Measurements from ENCODE around the gene RBFOX2.

RBFOX2 gene

DNA sequence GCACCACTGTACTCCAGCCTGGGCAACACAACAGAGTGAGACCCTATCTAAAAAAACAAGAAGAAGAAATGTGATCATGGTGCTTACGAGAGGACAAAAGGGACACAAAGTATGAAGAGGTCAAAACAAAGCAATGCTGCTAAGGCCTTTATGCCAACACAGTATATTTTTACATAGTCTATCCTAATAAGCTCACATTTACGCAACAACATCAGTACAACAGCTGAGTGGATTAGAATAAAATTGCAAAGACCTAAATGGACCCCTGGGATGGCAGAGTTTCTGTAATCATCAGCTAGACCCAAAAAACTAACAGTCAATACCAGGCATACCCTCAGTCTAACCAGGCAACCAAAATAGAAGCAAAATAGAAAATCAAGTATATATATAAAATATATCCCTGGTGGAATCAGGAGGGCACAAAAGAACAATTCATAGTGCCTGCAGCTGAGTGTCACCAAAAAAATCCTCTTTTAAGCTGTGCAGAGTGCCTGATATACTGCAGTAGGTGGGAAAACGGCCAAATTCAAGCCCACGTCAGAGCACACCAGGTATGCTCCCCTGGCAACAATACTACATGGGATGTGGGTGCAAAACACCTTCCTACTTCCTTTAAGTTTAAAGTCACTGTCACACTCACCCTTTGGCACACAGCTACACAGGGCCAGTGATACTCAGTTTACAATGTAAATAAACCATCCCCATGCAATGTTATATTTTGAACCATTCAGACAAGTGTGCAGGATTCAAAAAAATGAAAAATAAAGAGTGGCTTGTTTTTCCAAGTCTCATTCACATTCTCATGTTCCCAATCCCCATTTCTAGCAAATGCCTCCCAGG is 57.8 kb downstream of the RBFOX2 start:
- H3K27me3 ChIP-seq (ENCODE audit: control insufficient read depth in 1 of 2, insufficient read depth in 2 of 2, low read length in 2 of 2): no peaks in the 10 kb centered on the region
- peaks cover 0 to 8% of the 10 kb centered on the region in 2 donors for H3K4me1 ChIP-seq (ENCODE audit: control insufficient read depth in 1 of 2, insufficient read depth in 2 of 2, low read length in 2 of 2)
- H3K9me3 ChIP-seq (ENCODE audit: control insufficient read depth in 1 of 2, low read length in 2 of 2): no peaks in the 10 kb centered on the region
- H3K27ac ChIP-seq (ENCODE audit: low read depth, low read length): no peak overlapping the region
- no peaks in the 10 kb centered on the region for H3K36me3 ChIP-seq (ENCODE audit: control insufficient read depth in 1 of 2, insufficient read depth in 2 of 2, low read length in 2 of 2)
- no peak overlapping the region for H3K4me3 ChIP-seq (ENCODE audit: low read depth in 1 of 2, low read length in 2 of 2)
- no peak overlapping the region for H3K9ac ChIP-seq (ENCODE audit: low read depth in 1 of 2, low read length in 2 of 2)

- Histone ChIP-seq H3K27ac (ENCODE audit: low read depth, low read length) (no peak overlapping the region), H3K36me3 (ENCODE audit: control insufficient read depth in 1 of 2, insufficient read depth in 2 of 2, low read length in 2 of 2) (no peaks in the 10 kb centered on the region), H3K4me3 (ENCODE audit: low read depth in 1 of 2, low read length in 2 of 2) (no peak overlapping the region), H3K4me1 (ENCODE audit: control insufficient read depth in 1 of 2, insufficient read depth in 2 of 2, low read length in 2 of 2) (peaks cover 0 to under 1% of the 10 kb centered on the region in 2 donors), H3K9me3 (ENCODE audit: control insufficient read depth in 1 of 2, low read length in 2 of 2) (no peaks in the 10 kb centered on the region), H3K9ac (ENCODE audit: low read depth in 1 of 2, low read length in 2 of 2) (no peak overlapping the region), H3K27me3 (ENCODE audit: control insufficient read depth in 1 of 2, insufficient read depth in 2 of 2, low read length in 2 of 2) (no peaks in the 10 kb centered on the region)
These were observed 61.6 kb downstream of the RBFOX2 start for GRCh38 chr22:35967046-35967397.

- H3K36me3 ChIP-seq (ENCODE audit: control insufficient read depth in 1 of 2, insufficient read depth in 2 of 2, low read length in 2 of 2): no peaks in the 10 kb centered on the region
- peaks cover 0 to 4% of the 10 kb centered on the region in 2 donors for H3K4me1 ChIP-seq (ENCODE audit: control insufficient read depth in 1 of 2, insufficient read depth in 2 of 2, low read length in 2 of 2)
- no peak overlapping the region for H3K27ac ChIP-seq (ENCODE audit: low read depth, low read length)
These were observed 62.1 kb downstream of the RBFOX2 start for GRCh38 chr22:35966314-35967045.

DNA sequence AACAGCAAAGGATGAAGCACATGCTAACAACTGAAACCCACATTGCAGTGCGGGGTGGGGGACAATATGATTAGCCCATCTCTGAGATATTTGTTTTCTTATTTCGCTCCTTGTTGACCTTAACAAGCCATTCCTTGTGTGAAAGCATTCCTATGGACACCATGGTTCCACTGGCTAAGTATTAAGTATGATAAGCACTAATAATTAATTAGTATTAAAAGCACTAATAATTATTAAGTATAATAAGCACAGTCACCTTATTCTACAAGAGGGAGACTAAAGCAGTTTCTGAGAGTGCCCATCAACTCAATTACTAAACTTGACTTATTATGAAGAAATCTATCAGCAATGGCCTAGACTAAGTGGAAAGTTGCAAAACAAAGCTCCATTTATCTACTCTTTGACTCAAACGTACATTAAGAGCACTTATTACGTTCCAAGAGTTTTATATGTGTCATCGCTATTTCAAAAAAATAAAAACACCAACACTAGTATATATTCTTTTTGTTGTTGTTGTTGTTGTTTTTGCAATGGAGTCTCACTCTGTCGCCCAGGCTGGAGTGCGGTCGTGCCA is 65.3 kb downstream of the RBFOX2 start:
- Histone ChIP-seq H3K9ac (ENCODE audit: low read depth in 1 of 2, low read length in 2 of 2) (no peak overlapping the region), H3K27ac (ENCODE audit: low read depth, low read length) (no peak overlapping the region), H3K9me3 (ENCODE audit: control insufficient read depth in 1 of 2, low read length in 2 of 2) (no peaks in the 10 kb centered on the region), H3K36me3 (ENCODE audit: control insufficient read depth in 1 of 2, insufficient read depth in 2 of 2, low read length in 2 of 2) (no peaks in the 10 kb centered on the region), H3K4me3 (ENCODE audit: low read depth in 1 of 2, low read length in 2 of 2) (no peak overlapping the region), H3K27me3 (ENCODE audit: control insufficient read depth in 1 of 2, insufficient read depth in 2 of 2, low read length in 2 of 2) (no peaks in the 10 kb centered on the region), H3K4me1 (ENCODE audit: control insufficient read depth in 1 of 2, insufficient read depth in 2 of 2, low read length in 2 of 2) (peaks cover 4 to 9% of the 10 kb centered on the region in 2 donors)

More at GRCh38 chr22:35966314-35967045, 62.1 kb downstream of the RBFOX2 start:
- Histone ChIP-seq H3K4me3 (ENCODE audit: low read depth in 1 of 2, low read length in 2 of 2) (no peak overlapping the region), H3K9ac (ENCODE audit: low read depth in 1 of 2, low read length in 2 of 2) (no peak overlapping the region), H3K27me3 (ENCODE audit: control insufficient read depth in 1 of 2, insufficient read depth in 2 of 2, low read length in 2 of 2) (no peaks in the 10 kb centered on the region), H3K9me3 (ENCODE audit: control insufficient read depth in 1 of 2, low read length in 2 of 2) (no peaks in the 10 kb centered on the region)

DNA sequence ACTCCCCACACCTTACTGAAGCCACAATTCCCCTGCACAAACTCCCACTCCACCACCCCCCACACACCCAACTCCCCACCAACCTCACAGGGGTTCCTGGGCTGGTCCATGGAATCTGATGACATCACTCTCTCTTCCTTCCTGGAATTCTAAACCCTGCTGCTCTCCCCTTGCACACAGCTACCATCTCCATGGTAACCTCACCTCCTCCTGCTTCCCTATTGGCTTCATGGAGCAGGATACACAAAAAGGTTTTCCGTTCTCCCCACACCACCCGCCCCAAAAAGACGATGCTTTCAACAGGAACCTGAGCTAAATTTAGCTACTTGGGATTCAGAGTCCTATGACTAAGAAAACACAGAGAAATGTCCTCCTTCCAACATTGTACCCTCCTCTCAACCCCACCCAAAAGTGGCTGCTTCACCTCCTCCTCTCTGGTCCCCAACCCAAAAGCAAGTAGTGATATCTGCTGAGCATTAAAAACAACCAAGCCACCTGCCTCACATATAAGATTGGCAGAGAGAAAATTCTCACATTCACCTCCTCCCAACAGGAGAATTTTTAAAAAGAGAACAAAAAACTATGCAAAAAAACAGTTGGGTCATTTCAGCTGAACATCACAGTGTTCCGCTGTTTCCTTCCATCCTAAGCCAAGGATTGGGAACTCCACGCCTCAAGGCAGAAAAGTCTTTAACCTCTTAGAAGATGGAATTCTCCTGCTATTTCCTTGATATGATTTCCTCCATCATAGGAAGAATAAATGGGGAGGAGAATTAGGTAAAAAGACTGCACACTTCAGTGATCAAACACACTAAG is 66.9 kb downstream of the RBFOX2 start:
- Histone ChIP-seq H3K27ac (ENCODE audit: low read depth, low read length) (no peak overlapping the region), H3K9ac (ENCODE audit: low read depth in 1 of 2, low read length in 2 of 2) (no peak overlapping the region)

DNA sequence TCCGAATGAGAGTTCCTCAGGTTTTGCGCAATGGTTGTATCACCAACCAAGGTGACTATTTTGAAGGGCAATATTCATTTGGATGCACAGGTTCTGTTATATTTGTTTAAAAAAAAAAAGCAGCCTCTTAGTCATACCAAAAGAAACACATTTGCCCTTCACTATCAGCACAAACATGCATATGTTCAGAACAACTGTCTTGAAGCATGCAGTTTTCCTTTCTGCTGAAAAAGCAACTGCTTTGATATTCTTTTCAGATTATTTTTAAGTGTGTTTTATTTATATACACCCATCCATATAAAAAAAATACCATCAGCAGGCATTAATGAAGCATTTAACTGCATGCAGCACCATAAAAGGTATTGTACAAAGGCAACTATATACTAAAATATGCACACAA is 67.8 kb downstream of the RBFOX2 start:
- H3K4me3 ChIP-seq (ENCODE audit: low read depth in 1 of 2, low read length in 2 of 2): no peak overlapping the region
- H3K27me3 ChIP-seq (ENCODE audit: control insufficient read depth in 1 of 2, insufficient read depth in 2 of 2, low read length in 2 of 2): no peaks in the 10 kb centered on the region
- H3K36me3 ChIP-seq (ENCODE audit: control insufficient read depth in 1 of 2, insufficient read depth in 2 of 2, low read length in 2 of 2): no peaks in the 10 kb centered on the region
- no peaks in the 10 kb centered on the region for H3K9me3 ChIP-seq (ENCODE audit: control insufficient read depth in 1 of 2, low read length in 2 of 2)
- peaks cover 4 to 9% of the 10 kb centered on the region in 2 donors for H3K4me1 ChIP-seq (ENCODE audit: control insufficient read depth in 1 of 2, insufficient read depth in 2 of 2, low read length in 2 of 2)
- H3K9ac ChIP-seq (ENCODE audit: low read depth in 1 of 2, low read length in 2 of 2): no peak overlapping the region
- H3K27ac ChIP-seq (ENCODE audit: low read depth, low read length): no peak overlapping the region

More for the DNA sequence above, 66.9 kb downstream of the RBFOX2 start:
- Histone ChIP-seq H3K4me1 (ENCODE audit: control insufficient read depth in 1 of 2, insufficient read depth in 2 of 2, low read length in 2 of 2) (peaks cover 4 to 9% of the 10 kb centered on the region in 2 donors), H3K4me3 (ENCODE audit: low read depth in 1 of 2, low read length in 2 of 2) (no peak overlapping the region), H3K27me3 (ENCODE audit: control insufficient read depth in 1 of 2, insufficient read depth in 2 of 2, low read length in 2 of 2) (no peaks in the 10 kb centered on the region), H3K9me3 (ENCODE audit: control insufficient read depth in 1 of 2, low read length in 2 of 2) (no peaks in the 10 kb centered on the region), H3K36me3 (ENCODE audit: control insufficient read depth in 1 of 2, insufficient read depth in 2 of 2, low read length in 2 of 2) (no peaks in the 10 kb centered on the region)

- Histone ChIP-seq H3K9ac (ENCODE audit: low read depth in 1 of 2, low read length in 2 of 2) (no peak overlapping the region), H3K27ac (ENCODE audit: low read depth, low read length) (no peak overlapping the region), H3K27me3 (ENCODE audit: control insufficient read depth in 1 of 2, insufficient read depth in 2 of 2, low read length in 2 of 2) (no peaks in the 10 kb centered on the region), H3K9me3 (ENCODE audit: control insufficient read depth in 1 of 2, low read length in 2 of 2) (no peaks in the 10 kb centered on the region), H3K4me3 (ENCODE audit: low read depth in 1 of 2, low read length in 2 of 2) (no peak overlapping the region), H3K36me3 (ENCODE audit: control insufficient read depth in 1 of 2, insufficient read depth in 2 of 2, low read length in 2 of 2) (no peaks in the 10 kb centered on the region), H3K4me1 (ENCODE audit: control insufficient read depth in 1 of 2, insufficient read depth in 2 of 2, low read length in 2 of 2) (peaks cover 4 to 9% of the 10 kb centered on the region in 2 donors)
These were observed 69.4 kb downstream of the RBFOX2 start for GRCh38 chr22:35959121-35959800.

DNA sequence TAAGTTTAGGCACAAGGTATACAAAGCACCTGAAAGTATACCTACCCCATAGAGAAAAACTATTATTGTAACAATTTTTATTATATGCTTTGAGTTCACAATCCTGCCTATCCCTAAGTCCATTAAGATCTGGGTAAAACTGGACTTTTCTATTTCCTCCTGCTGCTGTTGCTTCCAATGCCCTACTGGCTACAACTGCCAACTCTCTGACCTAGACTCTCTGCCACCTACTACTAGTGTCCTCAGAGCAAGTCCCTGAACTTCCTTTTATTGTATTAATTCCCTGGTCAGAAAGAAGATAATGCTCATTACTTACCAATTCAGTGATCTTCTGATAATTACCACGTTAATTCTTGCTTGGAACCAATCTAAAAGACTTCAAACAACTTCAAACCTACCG is 70.3 kb downstream of the RBFOX2 start:
- Histone ChIP-seq H3K27me3 (ENCODE audit: control insufficient read depth in 1 of 2, insufficient read depth in 2 of 2, low read length in 2 of 2) (no peaks in the 10 kb centered on the region), H3K9me3 (ENCODE audit: control insufficient read depth in 1 of 2, low read length in 2 of 2) (no peaks in the 10 kb centered on the region), H3K4me1 (ENCODE audit: control insufficient read depth in 1 of 2, insufficient read depth in 2 of 2, low read length in 2 of 2) (peaks cover 4 to 9% of the 10 kb centered on the region in 2 donors), H3K9ac (ENCODE audit: low read depth in 1 of 2, low read length in 2 of 2) (no peak overlapping the region), H3K27ac (ENCODE audit: low read depth, low read length) (no peak overlapping the region), H3K36me3 (ENCODE audit: control insufficient read depth in 1 of 2, insufficient read depth in 2 of 2, low read length in 2 of 2) (no peaks in the 10 kb centered on the region), H3K4me3 (ENCODE audit: low read depth in 1 of 2, low read length in 2 of 2) (no peak overlapping the region)

DNA sequence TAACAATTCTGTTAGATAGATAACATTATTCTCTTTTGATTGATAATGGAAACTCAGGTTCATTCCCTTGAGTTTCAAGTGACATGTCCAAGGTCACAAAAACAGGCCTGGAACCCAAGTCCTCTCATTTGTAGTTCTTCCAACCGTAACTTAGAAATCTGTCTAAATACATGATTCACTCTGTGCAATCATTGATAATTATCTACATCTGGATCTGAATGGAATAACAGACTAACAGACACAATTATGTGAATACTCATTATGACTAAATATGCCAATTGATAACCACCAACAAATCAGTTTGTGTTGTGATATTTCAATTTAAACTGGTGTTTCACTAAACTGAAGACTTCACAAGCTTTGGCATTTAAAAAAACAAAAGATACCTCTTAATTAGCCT is 71.0 kb downstream of the RBFOX2 start:
- no peak overlapping the region for H3K9ac ChIP-seq (ENCODE audit: low read depth in 1 of 2, low read length in 2 of 2)
- H3K9me3 ChIP-seq (ENCODE audit: control insufficient read depth in 1 of 2, low read length in 2 of 2): no peaks in the 10 kb centered on the region
- peaks cover 4 to 9% of the 10 kb centered on the region in 2 donors for H3K4me1 ChIP-seq (ENCODE audit: control insufficient read depth in 1 of 2, insufficient read depth in 2 of 2, low read length in 2 of 2)
- H3K27ac ChIP-seq (ENCODE audit: low read depth, low read length): no peak overlapping the region
- H3K36me3 ChIP-seq (ENCODE audit: control insufficient read depth in 1 of 2, insufficient read depth in 2 of 2, low read length in 2 of 2): no peaks in the 10 kb centered on the region
- H3K27me3 ChIP-seq (ENCODE audit: control insufficient read depth in 1 of 2, insufficient read depth in 2 of 2, low read length in 2 of 2): no peaks in the 10 kb centered on the region
- H3K4me3 ChIP-seq (ENCODE audit: low read depth in 1 of 2, low read length in 2 of 2): no peak overlapping the region

All from duodenal mucosa (tissue), 2 donors.